PC-3 (cell line): Measurements from ENCODE around the gene CAMTA2.

Source experiments
- CTCF ChIP-seq: fragments of 300-600 bp; sonication (generic); conservative IDR thresholded peaks from 2 replicates; pipeline ENCODE4 v1.5.1; 2017; ENCODE audit warnings: antibody characterized with exemption, low read depth, mild to moderate bottlenecking, low read length
- EZH2phosphoT487 ChIP-seq: fragments of 300-600 bp; sonication (generic); IDR thresholded peaks from 2 replicates; pipeline ENCODE4 v1.6.1; 2018; ENCODE audit warnings: mild to moderate bottlenecking, antibody characterized with exemption, low read length, borderline replicate concordance

GRCh38 chr17:4973256-4974114, 14.0 kb downstream of the CAMTA2 start:
- TF ChIP-seq CTCF (no peak), EZH2phosphoT487 (no peak)
